SK-N-SH (cell line): ENCODE data around the gene SBSN. TPM values are rescaled to one million over a fixed set of nuclear protein-coding genes. Genes with fewer than 3 reads are reported as not detected.
"Not testable (repeated sequence)": the region's sequence is repeated elsewhere in the genome, so short reads cannot be mapped to it uniquely, and the experiment has no call there.

Experiments
- CTCF ChIA-PET: fragments of 300-600, 350-600 bp; formaldehyde crosslinking; extraction: SDS; loops from one replicate; lab custom pipeline; 2021; lab: Yijun Ruan, JAX
- POLR2A ChIA-PET: fragments of 350-600 bp; sonication (Branson Sonifier 250); formaldehyde crosslinking; extraction: SDS; loops from one replicate; lab custom pipeline; 2020; ENCODE audit warnings: antibody characterized with exemption, inconsistent platforms; lab: Yijun Ruan, JAX
- DNase-seq: peaks from one replicate; pipeline ENCODE4 v3.0.0; 2012
- H2AFZ ChIP-seq: fragments of 200-600 bp; sonication (generic); 2 replicates; pipeline ENCODE4 v1.8.1; 2016; ENCODE audit warnings: antibody characterized with exemption, mild to moderate bottlenecking, low read depth
- H3F3A ChIP-seq: fragments of 200-600 bp; sonication (generic); replicated peaks from 2 replicates; pipeline ENCODE3; 2016; ENCODE audit warnings: antibody characterized with exemption, mild to moderate bottlenecking; ENCODE audit not compliant: insufficient read depth
- H3K27ac ChIP-seq, 2 experiments: fragments of 200-500 bp in 1 of 2; fragments of 200-600 bp in 1 of 2; sonication (Bioruptor generic) in 1 of 2; sonication (generic), shearing (Covaris generic) in 1 of 2; 2 replicates each; pipeline versions ENCODE4 v1.5.1 to v1.6.1; 2014 to 2016; ENCODE audit warnings: low read depth in 2 of 2, inconsistent platforms in 1 of 2, low read length in 1 of 2, mild to moderate bottlenecking in 1 of 2, mixed read lengths in 1 of 2
- H3K27me3 ChIP-seq: fragments of 200-600 bp; sonication (generic), shearing (Covaris generic); 2 replicates; pipeline ENCODE4 v1.6.1; 2016; ENCODE audit warnings: mixed run types; ENCODE audit not compliant: insufficient read depth
- H3K36me3 ChIP-seq, 2 experiments: fragments of 200-500 bp in 1 of 2; fragments of 200-600 bp in 1 of 2; sonication (Bioruptor generic) in 1 of 2; sonication (generic) in 1 of 2; replicated peaks in 1 of 2; 2 replicates each; pipeline versions ENCODE3 to v1.5.1; 2014 to 2016; ENCODE audit warnings: low read length in 1 of 2, mild to moderate bottlenecking in 1 of 2; ENCODE audit not compliant: insufficient read depth in 2 of 2, control insufficient read depth in 1 of 2
- H3K4me1 ChIP-seq, 2 experiments: fragments of 200-500 bp in 1 of 2; fragments of 200-600 bp in 1 of 2; sonication (Bioruptor generic) in 1 of 2; sonication (generic), shearing (Covaris generic) in 1 of 2; 2 replicates each; pipeline versions ENCODE4 v1.5.1 to v1.6.1; 2014 to 2016; ENCODE audit warnings: low read depth in 1 of 2, low read length in 1 of 2, mixed run types in 1 of 2; ENCODE audit not compliant: insufficient read depth in 2 of 2, control insufficient read depth in 1 of 2
- H3K4me2 ChIP-seq: fragments of 200-600 bp; sonication (generic), shearing (Covaris generic); 2 replicates; pipeline ENCODE4 v1.6.1; 2017; ENCODE audit warnings: mixed run types
- H3K4me3 ChIP-seq, 2 experiments: fragments of 200-500 bp in 1 of 2; fragments of 200-600 bp in 1 of 2; sonication (Bioruptor generic) in 1 of 2; sonication (generic), shearing (Covaris generic) in 1 of 2; 2 replicates each; pipeline versions ENCODE4 v1.5.1 to v1.8.1; 2014 to 2016; ENCODE audit warnings: low read depth in 2 of 2, inconsistent platforms in 1 of 2, low read length in 1 of 2, mild to moderate bottlenecking in 1 of 2, mixed read lengths in 1 of 2, moderate library complexity in 1 of 2
- H3K79me2 ChIP-seq: fragments of 200-600 bp; sonication (generic); 2 replicates; pipeline ENCODE4 v1.8.1; 2017; ENCODE audit warnings: mild to moderate bottlenecking; ENCODE audit not compliant: insufficient read depth
- H3K9ac ChIP-seq: fragments of 200-600 bp; sonication (generic); 2 replicates; pipeline ENCODE4 v1.6.1; 2017; ENCODE audit warnings: mixed run types
- H3K9me2 ChIP-seq: fragments of 200-600 bp; sonication (generic); 2 replicates; pipeline ENCODE4 v1.6.1; 2017; ENCODE audit warnings: mixed run types
- H3K9me3 ChIP-seq: fragments of 200-600 bp; sonication (generic); 2 replicates; pipeline ENCODE4 v1.6.1; 2017; ENCODE audit warnings: mixed run types, mild to moderate bottlenecking, moderate library complexity
- H4K20me1 ChIP-seq: fragments of 200-600 bp; sonication (generic); 2 replicates; pipeline ENCODE4 v1.6.1; 2017; ENCODE audit warnings: mild to moderate bottlenecking, mixed run types; ENCODE audit not compliant: insufficient read depth
- CHD2 ChIP-seq: fragments of 150-350 bp; IDR thresholded peaks from 2 replicates; pipeline ENCODE4 v1.6.1; 2018; ENCODE audit warnings: low read length; ENCODE audit not compliant: partially characterized antibody
- FOSL2 ChIP-seq: IDR thresholded peaks from 2 replicates; pipeline ENCODE4 v1.4.0; 2012; ENCODE audit warnings: low read depth, mild to moderate bottlenecking, moderate library complexity, borderline replicate concordance
- FOXM1 ChIP-seq: IDR thresholded peaks from 2 replicates; pipeline ENCODE4 v1.4.0; 2012; ENCODE audit warnings: low read depth, mild to moderate bottlenecking
- GATA2 ChIP-seq: sonication (generic); formaldehyde crosslinking; IDR thresholded peaks from 2 replicates; pipeline ENCODE4 v1.5.0; 2020; ENCODE audit warnings: mild to moderate bottlenecking, missing genetic modification reagents
- MEF2A ChIP-seq: IDR thresholded peaks from 2 replicates; pipeline ENCODE4 v1.4.0; 2012; ENCODE audit warnings: low read depth, borderline replicate concordance
- MXI1 ChIP-seq: IDR thresholded peaks from 2 replicates; pipeline ENCODE4 v1.6.1; 2012; ENCODE audit warnings: mild to moderate bottlenecking, low read depth, low read length, improper control_type of control experiment
- NRF1 ChIP-seq: IDR thresholded peaks from 2 replicates; pipeline ENCODE4 v1.6.1; 2012; ENCODE audit warnings: low read depth, mild to moderate bottlenecking, low read length
- RCOR1 ChIP-seq: fragments of 150-350 bp; IDR thresholded peaks from 2 replicates; pipeline ENCODE4 v1.6.1; 2017; ENCODE audit warnings: antibody characterized with exemption, low read length
- RFX5 ChIP-seq: IDR thresholded peaks from 2 replicates; pipeline ENCODE4 v1.6.1; 2012; ENCODE audit warnings: mild to moderate bottlenecking, improper control_type of control experiment, low read length
- TEAD4 ChIP-seq: IDR thresholded peaks from 2 replicates; pipeline ENCODE4 v1.4.0; 2012; ENCODE audit warnings: mild to moderate bottlenecking, borderline replicate concordance; ENCODE audit not compliant: insufficient read depth
- YY1 ChIP-seq: IDR thresholded peaks from 2 replicates; pipeline ENCODE4 v1.4.0; 2012; ENCODE audit warnings: low read depth, mild to moderate bottlenecking
- WGBS: methylation state at CpG from one replicate; pipeline ENCODE4 v1.1.6; 2017; ENCODE audit warnings: low lambda C conversion rate; 5-methylcytosine and 5-hydroxymethylcytosine counted together
- polyA plus RNA-seq, 3 experiments: library from polyadenylated mRNA; depleted of rRNA; stranded (reverse); fragments of >200 nt; gene quantifications; 2 replicates each; pipeline ENCODE4 v1.2.3, GENCODE V29; 2012
- TF ChIP-seq, protein P1 (sequence below): IDR thresholded peaks from 2 replicates; pipeline ENCODE4 v1.4.0; 2012; ENCODE audit warnings: low read depth
- TF ChIP-seq, protein P2 (sequence below): fragments of 200-600 bp; sonication (generic); IDR thresholded peaks from 2 replicates; pipeline ENCODE4 v1.6.1; 2017; ENCODE audit warnings: antibody characterized with exemption, mild to moderate bottlenecking, moderate library complexity
- TF ChIP-seq, protein P3 (sequence below): IDR thresholded peaks from 2 replicates; pipeline ENCODE4 v1.4.0; 2012; ENCODE audit warnings: low read depth, borderline replicate concordance
- TF ChIP-seq, protein P4 (sequence below): IDR thresholded peaks from 2 replicates; pipeline ENCODE4; 2012

The SBSN gene
- polyA plus RNA-seq, 1 of the 3 experiments (the other 2 are of a cell fraction): 0.25 TPM

DNA sequence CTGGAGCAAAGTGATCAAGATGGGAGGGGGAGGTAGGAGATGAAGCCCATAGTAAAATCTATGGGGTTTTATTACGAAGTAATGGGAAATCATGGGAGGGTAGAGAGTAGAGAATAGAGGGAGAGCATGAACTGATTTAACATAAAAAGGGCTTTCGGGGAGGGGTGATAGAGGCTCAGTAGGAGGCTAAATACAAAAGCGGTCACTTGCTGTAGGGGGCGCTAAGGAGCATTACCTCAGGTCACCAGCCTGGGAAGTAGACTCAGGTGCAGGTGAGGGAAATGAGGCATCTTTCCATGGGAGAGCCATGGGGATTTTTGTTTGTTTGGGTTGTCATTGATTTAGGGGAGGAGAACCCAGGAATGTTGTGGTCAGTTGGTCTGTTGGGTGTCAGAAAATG, 52.0 kb downstream of the SBSN start:
- POLR2A ChIA-PET: no interaction called here
- Histone ChIP-seq H3K79me2 (no peaks in the 10 kb centered on the region), H3K27ac (no peak overlapping the region), H3K9ac (no peak overlapping the region), H3K4me1 (no peaks in the 10 kb centered on the region; a peak in 1 of 4 replicates), H3K36me3 (no peaks in the 10 kb centered on the region), H3K9me2 (no peaks in the 10 kb centered on the region), H3K4me2 (no peak overlapping the region), H3K27me3 (peaks cover 82% of the 10 kb centered on the region), H3F3A (no peaks in the 10 kb centered on the region), H2AFZ (no peak overlapping the region), H4K20me1 (no peaks in the 10 kb centered on the region), H3K4me3 (no peak overlapping the region), H3K9me3 (no peaks in the 10 kb centered on the region)
- TF ChIP-seq, protein P1, sequence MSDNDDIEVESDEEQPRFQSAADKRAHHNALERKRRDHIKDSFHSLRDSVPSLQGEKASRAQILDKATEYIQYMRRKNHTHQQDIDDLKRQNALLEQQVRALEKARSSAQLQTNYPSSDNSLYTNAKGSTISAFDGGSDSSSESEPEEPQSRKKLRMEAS: no peak
- TF ChIP-seq, protein P2, sequence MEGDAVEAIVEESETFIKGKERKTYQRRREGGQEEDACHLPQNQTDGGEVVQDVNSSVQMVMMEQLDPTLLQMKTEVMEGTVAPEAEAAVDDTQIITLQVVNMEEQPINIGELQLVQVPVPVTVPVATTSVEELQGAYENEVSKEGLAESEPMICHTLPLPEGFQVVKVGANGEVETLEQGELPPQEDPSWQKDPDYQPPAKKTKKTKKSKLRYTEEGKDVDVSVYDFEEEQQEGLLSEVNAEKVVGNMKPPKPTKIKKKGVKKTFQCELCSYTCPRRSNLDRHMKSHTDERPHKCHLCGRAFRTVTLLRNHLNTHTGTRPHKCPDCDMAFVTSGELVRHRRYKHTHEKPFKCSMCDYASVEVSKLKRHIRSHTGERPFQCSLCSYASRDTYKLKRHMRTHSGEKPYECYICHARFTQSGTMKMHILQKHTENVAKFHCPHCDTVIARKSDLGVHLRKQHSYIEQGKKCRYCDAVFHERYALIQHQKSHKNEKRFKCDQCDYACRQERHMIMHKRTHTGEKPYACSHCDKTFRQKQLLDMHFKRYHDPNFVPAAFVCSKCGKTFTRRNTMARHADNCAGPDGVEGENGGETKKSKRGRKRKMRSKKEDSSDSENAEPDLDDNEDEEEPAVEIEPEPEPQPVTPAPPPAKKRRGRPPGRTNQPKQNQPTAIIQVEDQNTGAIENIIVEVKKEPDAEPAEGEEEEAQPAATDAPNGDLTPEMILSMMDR: peak; percentile 30
- CTCF ChIA-PET: interaction anchor here (1.0 kb wide), 1 partner anchor 30 kb away, joined by 4 read pairs; no protein-coding TSS in a partner anchor
- 14% methylated on average over 4 of the region's 4 CpGs for WGBS
- no peak for DNase-seq

DNA sequence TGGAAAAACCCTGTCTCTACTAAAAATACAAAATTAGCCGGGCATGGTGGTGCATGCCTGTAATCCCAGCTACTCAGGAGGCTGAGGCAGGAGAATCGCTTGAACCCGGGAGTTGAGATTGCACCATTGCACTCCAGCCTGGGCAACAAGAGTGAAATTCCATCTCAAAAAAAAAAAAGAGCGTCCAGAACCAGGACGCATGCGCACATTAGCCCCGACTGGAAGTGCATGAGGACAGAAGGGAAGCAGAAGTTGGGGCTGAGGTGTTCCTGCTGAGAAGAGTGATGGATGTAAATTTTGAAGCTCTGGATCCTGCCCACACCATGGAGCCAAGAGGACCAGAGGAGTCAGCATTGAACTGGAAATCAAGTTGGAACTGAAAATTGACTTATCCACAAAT, 53.5 kb downstream of the SBSN start:
- CTCF ChIA-PET: interaction anchor here (0.8 to 3.3 kb wide), 3 partner anchors 13 to 122 kb away, joined by 4 to 15 read pairs (median 5); no protein-coding TSS in a partner anchor
- H3K4me1 ChIP-seq, H3K27ac ChIP-seq, H2AFZ ChIP-seq, POLR2A ChIA-PET, DNase-seq, H3K9ac ChIP-seq, H3F3A ChIP-seq, H3K4me3 ChIP-seq, H3K4me2 ChIP-seq, H3K9me2 ChIP-seq, H4K20me1 ChIP-seq, H3K9me3 ChIP-seq, H3K36me3 ChIP-seq, H3K79me2 ChIP-seq: not testable (repeated sequence)
- WGBS: 56% methylated on average over 7 of the region's 7 CpGs
- peaks cover 85% of the 10 kb centered on the region for H3K27me3 ChIP-seq

DNA sequence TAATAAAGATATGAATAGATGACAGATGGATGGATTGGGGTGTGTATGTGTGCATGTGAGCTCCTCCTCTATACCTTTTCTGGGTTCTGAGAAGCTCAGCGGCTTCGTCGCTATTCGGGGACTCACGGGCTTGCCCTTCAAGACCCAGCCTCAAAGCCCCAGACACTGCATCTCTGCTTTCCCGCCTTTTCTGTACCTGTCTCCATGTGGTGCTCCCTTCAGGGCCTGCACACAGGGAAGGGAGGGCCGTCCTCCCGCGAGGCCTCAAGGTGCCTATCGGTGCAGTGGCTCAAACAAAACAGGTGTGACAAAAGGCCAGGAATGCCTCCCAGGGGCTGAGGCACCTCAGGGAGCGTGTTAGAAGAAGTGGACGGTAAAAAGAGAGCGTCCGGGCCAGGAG, 54.0 kb downstream of the SBSN start:
- no peak overlapping the region for H3K4me2 ChIP-seq
- no peak for TF ChIP-seq TEAD4
- TF ChIP-seq NRF1: no peak
- TF ChIP-seq GATA2: no peak
- TF ChIP-seq, protein P3, sequence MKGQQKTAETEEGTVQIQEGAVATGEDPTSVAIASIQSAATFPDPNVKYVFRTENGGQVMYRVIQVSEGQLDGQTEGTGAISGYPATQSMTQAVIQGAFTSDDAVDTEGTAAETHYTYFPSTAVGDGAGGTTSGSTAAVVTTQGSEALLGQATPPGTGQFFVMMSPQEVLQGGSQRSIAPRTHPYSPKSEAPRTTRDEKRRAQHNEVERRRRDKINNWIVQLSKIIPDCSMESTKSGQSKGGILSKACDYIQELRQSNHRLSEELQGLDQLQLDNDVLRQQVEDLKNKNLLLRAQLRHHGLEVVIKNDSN: no peak
- no peak for TF ChIP-seq FOSL2
- no peak for TF ChIP-seq RFX5
- TF ChIP-seq, protein P1: no peak
- TF ChIP-seq, protein P2: no peak
- no peak for TF ChIP-seq FOXM1
- TF ChIP-seq MEF2A: no peak
- no peak for TF ChIP-seq RCOR1
- no peak for TF ChIP-seq CHD2
- no peak for TF ChIP-seq MXI1
- no peak for TF ChIP-seq YY1
- TF ChIP-seq, protein P4, sequence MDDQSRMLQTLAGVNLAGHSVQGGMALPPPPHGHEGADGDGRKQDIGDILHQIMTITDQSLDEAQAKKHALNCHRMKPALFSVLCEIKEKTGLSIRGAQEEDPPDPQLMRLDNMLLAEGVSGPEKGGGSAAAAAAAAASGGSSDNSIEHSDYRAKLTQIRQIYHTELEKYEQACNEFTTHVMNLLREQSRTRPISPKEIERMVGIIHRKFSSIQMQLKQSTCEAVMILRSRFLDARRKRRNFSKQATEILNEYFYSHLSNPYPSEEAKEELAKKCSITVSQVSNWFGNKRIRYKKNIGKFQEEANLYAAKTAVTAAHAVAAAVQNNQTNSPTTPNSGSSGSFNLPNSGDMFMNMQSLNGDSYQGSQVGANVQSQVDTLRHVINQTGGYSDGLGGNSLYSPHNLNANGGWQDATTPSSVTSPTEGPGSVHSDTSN: no peak

More for the DNA sequence above, 54.0 kb downstream of the SBSN start:
- H4K20me1 ChIP-seq: no peaks in the 10 kb centered on the region
- H3K27ac ChIP-seq: no peak overlapping the region
- no peak overlapping the region for H3K4me3 ChIP-seq
- H3K4me1 ChIP-seq: no peaks in the 10 kb centered on the region
- 38% methylated on average over 14 of the region's 14 CpGs for WGBS
- H3K27me3 ChIP-seq: peaks cover 84% of the 10 kb centered on the region
- H3K9me3 ChIP-seq: no peaks in the 10 kb centered on the region
- no peak for DNase-seq
- no peaks in the 10 kb centered on the region for H3K79me2 ChIP-seq
- no peaks in the 10 kb centered on the region for H3K9me2 ChIP-seq
- H3K9ac ChIP-seq: no peak overlapping the region
- no peak overlapping the region for H2AFZ ChIP-seq
- ChIA-PET POLR2A (no interaction called here), CTCF (interaction anchor here (1.0 to 3.3 kb wide), 5 partner anchors 14 to 121 kb away, joined by 4 to 15 read pairs (median 5); no protein-coding TSS in a partner anchor)
- no peaks in the 10 kb centered on the region for H3F3A ChIP-seq
- no peaks in the 10 kb centered on the region for H3K36me3 ChIP-seq
